Adrenal gland (tissue), 5 donors: ENCODE measurements around the gene TBXAS1.
A peak's percentile ranks its signal among the peaks of the same experiment; 100 is the strongest.

Source experiments
- POLR2A ChIP-seq, 2 donors: fragments of 450-650 bp; IDR thresholded peaks; one replicate each; pipeline ENCODE4 v1.6.1; 2017; ENCODE audit warnings: antibody characterized with exemption in 2 of 2, mild to moderate bottlenecking in 2 of 2, moderate library complexity in 1 of 2
- TF ChIP-seq, protein P1 (sequence below), 6 experiments: fragments of 450-650 bp in 4 of 6; fragments of 200-600 bp in 2 of 6; sonication (generic) in 1 of 6; IDR thresholded peaks; 1 replicate in 5 of 6; 2 replicates in 1 of 6; pipeline versions ENCODE4 v1.5.1 to v1.8.0; 2016 to 2021; ENCODE audit warnings: antibody characterized with exemption in 6 of 6, mild to moderate bottlenecking in 2 of 6, moderate library complexity in 1 of 6
- donor health status: DM: no; HTN: no; CAD: no.

DNA sequence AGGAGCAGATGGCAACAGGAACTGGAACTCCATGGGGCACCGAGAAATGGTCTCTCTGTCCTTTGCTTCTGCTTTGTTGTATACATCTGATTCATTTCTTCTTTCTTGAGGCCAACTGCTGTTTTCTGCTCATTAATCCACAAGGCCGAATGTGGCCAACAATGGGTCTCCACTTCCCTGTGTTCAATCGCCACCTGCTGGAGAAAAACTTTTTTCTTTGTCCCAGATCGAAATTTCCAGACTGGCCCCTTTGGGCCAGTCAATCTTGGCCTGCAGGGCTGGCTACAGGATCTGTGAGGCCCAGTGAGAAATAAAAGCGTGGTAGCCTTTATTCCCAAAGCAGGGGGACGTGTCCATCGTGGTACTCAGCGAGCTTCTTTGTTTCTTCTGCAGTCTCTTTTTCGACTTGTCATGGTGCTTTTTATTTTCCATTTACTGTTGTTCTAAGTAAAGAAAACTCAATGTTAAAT is 174.9 kb downstream of the TBXAS1 start:
- TF ChIP-seq, protein P1, sequence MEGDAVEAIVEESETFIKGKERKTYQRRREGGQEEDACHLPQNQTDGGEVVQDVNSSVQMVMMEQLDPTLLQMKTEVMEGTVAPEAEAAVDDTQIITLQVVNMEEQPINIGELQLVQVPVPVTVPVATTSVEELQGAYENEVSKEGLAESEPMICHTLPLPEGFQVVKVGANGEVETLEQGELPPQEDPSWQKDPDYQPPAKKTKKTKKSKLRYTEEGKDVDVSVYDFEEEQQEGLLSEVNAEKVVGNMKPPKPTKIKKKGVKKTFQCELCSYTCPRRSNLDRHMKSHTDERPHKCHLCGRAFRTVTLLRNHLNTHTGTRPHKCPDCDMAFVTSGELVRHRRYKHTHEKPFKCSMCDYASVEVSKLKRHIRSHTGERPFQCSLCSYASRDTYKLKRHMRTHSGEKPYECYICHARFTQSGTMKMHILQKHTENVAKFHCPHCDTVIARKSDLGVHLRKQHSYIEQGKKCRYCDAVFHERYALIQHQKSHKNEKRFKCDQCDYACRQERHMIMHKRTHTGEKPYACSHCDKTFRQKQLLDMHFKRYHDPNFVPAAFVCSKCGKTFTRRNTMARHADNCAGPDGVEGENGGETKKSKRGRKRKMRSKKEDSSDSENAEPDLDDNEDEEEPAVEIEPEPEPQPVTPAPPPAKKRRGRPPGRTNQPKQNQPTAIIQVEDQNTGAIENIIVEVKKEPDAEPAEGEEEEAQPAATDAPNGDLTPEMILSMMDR (IDR thresholded peaks at IDR 0.05) = peak in 5 of 6 experiments; percentile 30 to 50 (median 43)
- no peak for TF ChIP-seq POLR2A (IDR thresholded peaks at IDR 0.05)
